CD4-positive, alpha-beta T cell (primary cell): ENCODE measurements around the gene C10orf67. TPM values are rescaled to one million over a fixed set of nuclear protein-coding genes. Genes with fewer than 3 reads are reported as not detected.

Source experiments
- ATAC-seq: fragments of 200-7000 bp; cut with Tn5 transposase; one replicate; pipeline ENCODE4 v1.10.0; 2022; ENCODE audit warnings: mild to moderate bottlenecking; ENCODE audit not compliant: poor library complexity
- CTCF ChIA-PET: fragments of 350-600 bp; sonication (Branson Sonifier 250); formaldehyde crosslinking; loops from one replicate; lab custom pipeline; 2021; ENCODE audit warnings: antibody characterized with exemption, inconsistent platforms; lab: Charles Lee
- POLR2A ChIA-PET: fragments of 350-600 bp; sonication (Branson Sonifier 250); formaldehyde crosslinking; loops from one replicate; lab custom pipeline; 2021; ENCODE audit warnings: antibody characterized with exemption, inconsistent platforms; lab: Charles Lee
- DNase-seq, 14 experiments: peaks; one replicate each; pipeline ENCODE4 v3.0.0-alpha.2; 2013 to 2020; ENCODE audit warnings: mixed read lengths in 2 of 14
- H3K27ac ChIP-seq, 2 donors: one replicate each; pipeline versions ENCODE4 v1.5.1 to v1.7.0; 2013; ENCODE audit warnings: low read length in 2 of 2, low read depth in 1 of 2, mild to moderate bottlenecking in 1 of 2
- H3K27me3 ChIP-seq, 2 experiments: 1 replicate in 1 of 2; 2 replicates in 1 of 2; pipeline versions ENCODE4 v1.6.1 to v1.7.0; 2013; ENCODE audit warnings: low read length in 2 of 2, control low read depth in 1 of 2, mild to moderate bottlenecking in 1 of 2, moderate library complexity in 1 of 2; ENCODE audit not compliant: insufficient read depth in 2 of 2, control insufficient read depth in 1 of 2
- H3K36me3 ChIP-seq: one replicate; pipeline ENCODE4 v1.6.1; 2013; ENCODE audit warnings: low read length, control low read depth; ENCODE audit not compliant: insufficient read depth
- H3K4me1 ChIP-seq: one replicate; pipeline ENCODE4 v1.6.1; 2013; ENCODE audit warnings: low read length, control low read depth; ENCODE audit not compliant: insufficient read depth
- H3K4me3 ChIP-seq: one replicate; pipeline ENCODE4 v1.5.1; 2013; ENCODE audit warnings: mild to moderate bottlenecking, low read length, moderate library complexity
- H3K9me3 ChIP-seq, 2 experiments: 1 replicate in 1 of 2; 2 replicates in 1 of 2; pipeline versions ENCODE4 v1.6.1 to v1.7.0; 2013; ENCODE audit warnings: low read length in 2 of 2, mild to moderate bottlenecking in 2 of 2, control low read depth in 1 of 2, moderate library complexity in 1 of 2; ENCODE audit not compliant: control insufficient read depth in 1 of 2, insufficient read depth in 1 of 2
- H3K27ac Mint-ChIP-seq: one replicate; pipeline ENCODE4 v1.8.0; 2020; ENCODE audit warnings: mixed read lengths
- H3K27me3 Mint-ChIP-seq: one replicate; pipeline ENCODE4 v1.8.0; 2021; ENCODE audit warnings: mixed read lengths
- H3K36me3 Mint-ChIP-seq: one replicate; pipeline ENCODE4 v1.8.0; 2021; ENCODE audit warnings: low read depth, mixed read lengths
- H3K4me1 Mint-ChIP-seq: one replicate; pipeline ENCODE4 v1.8.0; 2021; ENCODE audit warnings: low read depth, mixed read lengths
- H3K4me3 Mint-ChIP-seq: one replicate; pipeline ENCODE4 v1.8.0; 2020; ENCODE audit warnings: mild to moderate bottlenecking, mixed read lengths
- H3K9me3 Mint-ChIP-seq: one replicate; pipeline ENCODE4 v1.8.0; 2020; ENCODE audit warnings: mixed read lengths
- CTCF ChIP-seq: fragments of 200-600 bp; IDR thresholded peaks from one replicate; pipeline ENCODE4 v1.8.0; 2022; ENCODE audit warnings: antibody characterized with exemption, mild to moderate bottlenecking
- intact Hi-C, 2 experiments: fragments of 100-400 bp; cut with DNase I in 1 of 2; cut with micrococcal nuclease in 1 of 2; formaldehyde crosslinking; loops; one replicate each; pipeline versions ENCODE4 v1.15.1 to v1.9.0; 2023 to 2025; cut with DNase I, micrococcal nuclease
- total RNA-seq, 174 experiments: library from RNA in 2 of 174; stranded (reverse) in 2 of 174; gene quantifications; one replicate each; pipeline ENCODE4 v1.2.3 and lab custom pipeline; 2021 to 2026

C10orf67 gene
- total RNA-seq, 2 experiments from 2014 or later, result not detected

DNA sequence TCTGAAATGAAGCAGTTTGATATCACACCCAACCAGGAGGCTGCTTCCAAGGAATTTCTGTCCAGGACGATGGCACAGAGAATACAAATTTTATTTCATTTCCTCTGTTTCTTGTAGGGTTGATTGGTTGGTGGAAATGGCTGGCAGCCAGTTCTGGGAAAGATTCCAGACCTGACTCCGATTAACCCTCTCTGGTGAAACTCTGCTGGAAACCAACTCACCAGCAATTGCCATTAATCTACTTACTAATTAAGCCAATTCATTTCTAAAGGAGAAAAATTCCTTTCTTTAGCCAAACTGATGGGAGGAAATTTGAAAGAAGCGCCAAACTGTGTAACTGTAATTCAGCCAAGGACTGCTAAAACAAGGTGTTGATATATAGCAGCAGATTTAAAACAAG is 141.8 kb downstream of the C10orf67 start:
- Histone ChIP-seq H3K4me3 (no peak overlapping the region), H3K4me1 (peaks cover 11% of the 10 kb centered on the region), H3K9me3 (peaks cover 0 to 18% of the 10 kb centered on the region in 2 experiments), H3K27me3 (peaks cover 47 to 68% of the 10 kb centered on the region in 2 experiments), H3K27ac (no peak overlapping the region), H3K36me3 (no peaks in the 10 kb centered on the region)
- POLR2A ChIA-PET, result no interaction called here
- CTCF ChIA-PET, result no interaction called here
- Mint-ChIP-seq H3K27ac (no peak overlapping the region), H3K36me3 (no peaks in the 10 kb centered on the region), H3K27me3 (peaks cover 81% of the 10 kb centered on the region), H3K4me1 (peaks cover 5% of the 10 kb centered on the region), H3K9me3 (no peaks in the 10 kb centered on the region), H3K4me3 (no peak overlapping the region)
- no peak for TF ChIP-seq CTCF
- no peak for DNase-seq
- intact Hi-C loops, result no loop called here
- ATAC-seq, result no peak

- TF ChIP-seq CTCF, result no peak
- Histone ChIP-seq H3K27me3 (peaks cover 56 to 77% of the 10 kb centered on the region in 2 experiments), H3K36me3 (no peaks in the 10 kb centered on the region), H3K27ac (no peak overlapping the region), H3K4me3 (no peak overlapping the region), H3K4me1 (peaks cover 11% of the 10 kb centered on the region), H3K9me3 (peaks cover 0 to 18% of the 10 kb centered on the region in 2 experiments)
- intact Hi-C loops, result no loop called here
- ChIA-PET CTCF (no interaction called here), POLR2A (no interaction called here)
- Mint-ChIP-seq H3K9me3 (no peaks in the 10 kb centered on the region), H3K27me3 (peaks cover 81% of the 10 kb centered on the region), H3K36me3 (no peaks in the 10 kb centered on the region), H3K4me3 (no peak overlapping the region), H3K27ac (no peak overlapping the region), H3K4me1 (peaks cover 5% of the 10 kb centered on the region)
- ATAC-seq, result no peak
- no peak for DNase-seq
These were observed 142.8 kb downstream of the C10orf67 start for GRCh38 chr10:23201837-23202236.

GRCh38 chr10:23200997-23201652 is 143.5 kb downstream of the C10orf67 start:
- Histone ChIP-seq H3K4me3 (no peak overlapping the region), H3K36me3 (no peaks in the 10 kb centered on the region), H3K27me3 (peaks cover 63 to 85% of the 10 kb centered on the region in 2 experiments), H3K9me3 (peaks cover 0 to 18% of the 10 kb centered on the region in 2 experiments), H3K27ac (no peak overlapping the region), H3K4me1 (peaks cover 11% of the 10 kb centered on the region)
- Mint-ChIP-seq H3K27me3 (peaks cover 88% of the 10 kb centered on the region), H3K4me1 (peaks cover 5% of the 10 kb centered on the region), H3K9me3 (no peaks in the 10 kb centered on the region), H3K4me3 (no peak overlapping the region), H3K36me3 (no peaks in the 10 kb centered on the region), H3K27ac (no peak overlapping the region)
- intact Hi-C loops, result no loop called here
- ATAC-seq (no peak), DNase-seq (no peak)
- no peak for TF ChIP-seq CTCF
- POLR2A ChIA-PET, result no interaction called here
- CTCF ChIA-PET, result no interaction called here
